K562 (cell line): ENCODE data around the gene GALNT17. TPM values are rescaled to one million over a fixed set of nuclear protein-coding genes. Genes with fewer than 3 reads are reported as not detected.

Experiments used
- ATAC-seq: fragments of 200-7000 bp; cut with Tn5 transposase; 3 replicates; pipeline ENCODE4 v1.9.1; 2020; ENCODE audit warnings: moderate library complexity
- BruUV-seq: library from RNA; stranded (reverse); fragments of 400-500 nt; replicated peaks from 2 replicates; lab custom pipeline; 2021; lab: Mats Ljungman, UMichigan
- CTCF ChIA-PET: fragments of 300-600 bp; formaldehyde crosslinking; extraction: SDS; loops from one replicate; lab custom pipeline; 2021; ENCODE audit warnings: low intra/inter-chr PET ratio; lab: Yijun Ruan, JAX
- POLR2A ChIA-PET: fragments of 300-600, 350-650 bp; sonication (Branson Sonifier 250); formaldehyde crosslinking; extraction: SDS; loops from one replicate; lab custom pipeline; 2021; ENCODE audit warnings: antibody characterized with exemption, inconsistent platforms; lab: Yijun Ruan, JAX
- DNase-seq, 4 experiments: peaks; one replicate each; pipeline versions ENCODE4 v3.0.0 to v3.0.0-alpha.2; 2011 to 2018; ENCODE audit warnings: low spot score in 3 of 4, mixed read lengths in 3 of 4; ENCODE audit errors: extremely low read depth in 1 of 4
- FAIRE-seq: peaks from 2 replicates; lab custom pipeline; 2011; peaks lifted over from hg19 to GRCh38; lab: Jason Lieb, UNC
- H2AFZ ChIP-seq: 2 replicates; pipeline ENCODE4 v1.6.0; 2011; ENCODE audit warnings: low read depth, low read length, control low read depth, inconsistent platforms
- H3K27ac ChIP-seq: fragments of 200-600 bp; 3 replicates; pipeline ENCODE4 v1.8.0; 2011; ENCODE audit warnings: low read depth, mild to moderate bottlenecking, control low read depth, inconsistent platforms, low read length, moderate library complexity, mixed read lengths; ENCODE audit errors: extremely low read depth
- H3K27me3 ChIP-seq, 2 experiments: fragments of 300-600 bp in 1 of 2; 2 replicates in 1 of 2; 3 replicates in 1 of 2; pipeline versions ENCODE4 v1.6.0 to v1.8.0; 2011; ENCODE audit warnings: inconsistent platforms in 2 of 2, low read length in 2 of 2, mild to moderate bottlenecking in 1 of 2, mixed read lengths in 1 of 2, moderate library complexity in 1 of 2; ENCODE audit not compliant: control insufficient read depth in 2 of 2, insufficient read depth in 2 of 2
- H3K36me3 ChIP-seq: fragments of 300-600 bp; 3 replicates; pipeline ENCODE4 v1.8.0; 2011; ENCODE audit warnings: mild to moderate bottlenecking, low read length, inconsistent platforms; ENCODE audit not compliant: control insufficient read depth, insufficient read depth
- H3K4me1 ChIP-seq, 2 experiments: fragments of 200-600 bp in 1 of 2; replicated peaks in 1 of 2; 2 replicates in 1 of 2; 3 replicates in 1 of 2; pipeline versions ENCODE4 v1.5.1 to v1.8.0; 2011; ENCODE audit warnings: inconsistent platforms in 2 of 2, low read length in 2 of 2, mild to moderate bottlenecking in 1 of 2, mixed read lengths in 1 of 2, moderate library complexity in 1 of 2; ENCODE audit not compliant: control insufficient read depth in 2 of 2, insufficient read depth in 2 of 2
- H3K4me2 ChIP-seq: 2 replicates; pipeline ENCODE4 v1.6.1; 2011; ENCODE audit warnings: low read length, control low read depth, inconsistent platforms, mixed read lengths; ENCODE audit not compliant: insufficient read depth
- H3K4me3 ChIP-seq: fragments of 200-600 bp; sonication (generic), shearing (Covaris generic); 2 replicates; pipeline ENCODE4 v1.5.1; 2016; ENCODE audit warnings: control low read depth, inconsistent platforms
- H3K79me2 ChIP-seq: fragments of 200-600 bp; 3 replicates; pipeline ENCODE4 v1.8.0; 2011; ENCODE audit warnings: low read length, inconsistent platforms; ENCODE audit not compliant: control insufficient read depth, insufficient read depth
- H3K9ac ChIP-seq, 2 experiments: 2 replicates each; pipeline versions ENCODE4 v1.6.0 to v1.6.1; 2011; ENCODE audit warnings: low read depth in 2 of 2, low read length in 2 of 2, control low read depth in 1 of 2, inconsistent platforms in 1 of 2, mild to moderate bottlenecking in 1 of 2, mixed read lengths in 1 of 2; ENCODE audit not compliant: insufficient read depth in 1 of 2
- H3K9me1 ChIP-seq: one replicate; pipeline ENCODE4 v1.6.0; 2011; ENCODE audit warnings: inconsistent platforms, mild to moderate bottlenecking, low read length, moderate library complexity; ENCODE audit not compliant: control insufficient read depth, insufficient read depth
- H3K9me3 ChIP-seq: replicated peaks from 2 replicates; pipeline ENCODE4 v1.5.1; 2011; ENCODE audit warnings: low read depth, low read length, inconsistent platforms; ENCODE audit not compliant: control insufficient read depth, insufficient read depth
- H4K20me1 ChIP-seq: replicated peaks from 2 replicates; pipeline ENCODE4 v1.6.1; 2011; ENCODE audit warnings: low read length, inconsistent platforms, mixed read lengths; ENCODE audit not compliant: control insufficient read depth, insufficient read depth
- ATF3 ChIP-seq, 2 experiments: fragments of 450-650 bp in 1 of 2; sonication (generic) in 1 of 2; formaldehyde crosslinking in 1 of 2; IDR thresholded peaks in 1 of 2; conservative IDR thresholded peaks in 1 of 2; 2 replicates each; pipeline versions ENCODE4 v1.6.1 to v1.8.1; 2016 to 2023; ENCODE audit warnings: mild to moderate bottlenecking in 2 of 2, moderate library complexity in 2 of 2, inconsistent platforms in 1 of 2, missing genetic modification reagents in 1 of 2
- E2F8 ChIP-seq: fragments of 450-650 bp; IDR thresholded peaks from 2 replicates; pipeline ENCODE4 v1.7.1; 2018; ENCODE audit warnings: mild to moderate bottlenecking, low read depth; ENCODE audit not compliant: partially characterized antibody
- FOXJ2 ChIP-seq: fragments of 200-800 bp; sonication (Bioruptor generic); IDR thresholded peaks from 2 replicates; pipeline ENCODE4 v1.6.1; 2016; ENCODE audit warnings: missing genetic modification characterization, missing compliant biosample characterization
- OTX1 ChIP-seq: fragments of 450-650 bp; formaldehyde crosslinking; IDR thresholded peaks from 2 replicates; pipeline ENCODE4 v1.4.0; 2022; ENCODE audit warnings: mild to moderate bottlenecking
- POU5F1 ChIP-seq: fragments of 150-350 bp; IDR thresholded peaks from 2 replicates; pipeline ENCODE4 v1.6.1; 2014; ENCODE audit warnings: borderline replicate concordance, low read length, low read depth, mild to moderate bottlenecking; ENCODE audit not compliant: partially characterized antibody
- PYGO2 ChIP-seq: fragments of 450-650 bp; IDR thresholded peaks from 2 replicates; pipeline ENCODE4 v1.6.1; 2016; ENCODE audit warnings: mild to moderate bottlenecking, missing genetic modification characterization, moderate library complexity, missing compliant biosample characterization
- RBBP5 ChIP-seq: fragments of 200-600 bp; sonication (generic); IDR thresholded peaks from 2 replicates; pipeline ENCODE4 v1.6.1; 2012; ENCODE audit warnings: borderline replicate concordance, mild to moderate bottlenecking, low read length, control low read depth, inconsistent platforms; ENCODE audit not compliant: insufficient read depth, poor library complexity, severe bottlenecking
- RBFOX2 ChIP-seq: fragments of 200-400 bp; formaldehyde crosslinking; IDR thresholded peaks from 2 replicates; pipeline ENCODE4 v1.6.1; 2017; ENCODE audit warnings: low read depth, mild to moderate bottlenecking, low read length, moderate library complexity
- SMAD3 ChIP-seq: fragments of 450-650 bp; formaldehyde crosslinking; conservative IDR thresholded peaks from 2 replicates; pipeline ENCODE4 v1.4.0; 2020; ENCODE audit warnings: mild to moderate bottlenecking
- TARDBP ChIP-seq: fragments of 450-650 bp; IDR thresholded peaks from 2 replicates; pipeline ENCODE4 v1.6.1; 2016
- ZBTB8A ChIP-seq: fragments of 450-650 bp; IDR thresholded peaks from 2 replicates; pipeline ENCODE4 v1.6.1; 2018; ENCODE audit warnings: mild to moderate bottlenecking, moderate library complexity; ENCODE audit not compliant: partially characterized antibody
- WGBS: fragments of 100-300 bp; shearing (Covaris generic); methylation state at CpG from one replicate; pipeline ENCODE4 v1.1.6; 2016; ENCODE audit warnings: low coverage, mixed read lengths; ENCODE audit not compliant: insufficient coverage; ENCODE audit errors: missing lambda C conversion rate; 5-methylcytosine and 5-hydroxymethylcytosine counted together
- in situ Hi-C: fragments of 300-500 bp; cut with MboI; formaldehyde crosslinking; loops from 4 replicates; pipeline ENCODE4 v1.15.0; 2018; ENCODE audit warnings: inconsistent platforms, mixed read lengths
- intact Hi-C: fragments of 100-400 bp; cut with micrococcal nuclease; formaldehyde crosslinking; loops from 2 replicates; pipeline ENCODE4 v1.14.2; 2022
- polyA plus RNA-seq, 8 experiments: library from polyadenylated mRNA; depleted of rRNA in 4 of 8; stranded (reverse) in 5 of 8; unstranded in 3 of 8; fragments of >200 nt; fragmentation: Nextera tagmentation in 2 of 8; fragmentation: Illumina TruSeq in 1 of 8; extraction: Ambion mirVana in 2 of 8; extraction: Trizol in 1 of 8; gene quantifications; 2 replicates each; pipeline versions ENCODE4 v1.2.1 to v1.2.3, GENCODE V29; 2011 to 2014; ENCODE audit warnings: inconsistent platforms in 1 of 8, missing spikeins in 1 of 8
- total RNA-seq, 7 experiments: library from RNA; depleted of rRNA in 6 of 7; stranded (reverse); fragments of >200 nt in 6 of 7; fragmentation: Illumina TruSeq in 2 of 7; extraction: Trizol in 2 of 7; gene quantifications; 2 replicates each; pipeline versions ENCODE4 v1.2.1 to v1.2.3, GENCODE V29; 2011 to 2021; ENCODE audit warnings: low replicate concordance in 1 of 7
- TF ChIP-seq, protein P1 (sequence below): fragments of 200-800 bp; sonication (Bioruptor generic); IDR thresholded peaks from 2 replicates; pipeline ENCODE4 v1.6.1; 2017; ENCODE audit warnings: missing genetic modification characterization, missing compliant biosample characterization
- TF ChIP-seq, protein P2 (sequence below): IDR thresholded peaks from 3 replicates; pipeline ENCODE4 v1.6.1; 2011; ENCODE audit warnings: borderline replicate concordance, mild to moderate bottlenecking; ENCODE audit not compliant: insufficient read length, insufficient read depth

Gene GALNT17
- total and polyA plus RNA-seq, 9 of the 15 experiments (the other 6 are each of a cell fraction or from before 2014, with no cell fraction given): not detected

DNA sequence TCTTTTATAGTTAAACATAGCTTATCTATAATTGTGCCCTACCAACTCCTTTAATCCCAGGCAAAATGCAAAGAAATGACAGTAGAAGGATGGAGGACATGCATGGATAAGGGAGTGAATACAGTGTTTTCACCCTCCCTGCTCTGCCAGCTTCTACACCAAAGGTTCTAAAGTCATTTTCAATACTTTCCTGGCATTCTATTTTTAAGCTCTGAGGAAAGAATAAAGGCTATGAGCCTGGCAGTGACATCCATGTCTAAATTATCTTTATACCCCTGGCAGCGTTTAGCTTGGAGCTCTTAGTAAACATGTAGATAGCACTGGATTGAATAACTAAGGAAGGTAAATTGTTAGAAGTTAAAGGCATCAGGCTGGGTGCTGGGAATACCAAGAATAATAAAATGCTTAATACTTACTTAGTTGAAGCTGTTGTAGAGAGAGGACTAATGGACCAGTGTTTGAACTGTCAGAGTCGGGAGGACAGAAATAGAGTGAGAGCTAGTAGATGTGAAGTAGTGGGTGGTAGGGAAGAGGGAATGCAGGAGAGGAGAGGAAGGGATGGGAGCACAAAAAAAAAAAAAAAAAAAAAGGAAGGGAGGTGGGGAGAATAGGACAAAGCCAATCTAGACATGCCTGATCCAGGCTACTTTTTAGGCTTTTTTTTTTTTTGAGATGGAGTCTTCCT lies 518.9 kb downstream of the GALNT17 start (continued):
- TF ChIP-seq, protein P1, sequence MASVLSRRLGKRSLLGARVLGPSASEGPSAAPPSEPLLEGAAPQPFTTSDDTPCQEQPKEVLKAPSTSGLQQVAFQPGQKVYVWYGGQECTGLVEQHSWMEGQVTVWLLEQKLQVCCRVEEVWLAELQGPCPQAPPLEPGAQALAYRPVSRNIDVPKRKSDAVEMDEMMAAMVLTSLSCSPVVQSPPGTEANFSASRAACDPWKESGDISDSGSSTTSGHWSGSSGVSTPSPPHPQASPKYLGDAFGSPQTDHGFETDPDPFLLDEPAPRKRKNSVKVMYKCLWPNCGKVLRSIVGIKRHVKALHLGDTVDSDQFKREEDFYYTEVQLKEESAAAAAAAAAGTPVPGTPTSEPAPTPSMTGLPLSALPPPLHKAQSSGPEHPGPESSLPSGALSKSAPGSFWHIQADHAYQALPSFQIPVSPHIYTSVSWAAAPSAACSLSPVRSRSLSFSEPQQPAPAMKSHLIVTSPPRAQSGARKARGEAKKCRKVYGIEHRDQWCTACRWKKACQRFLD (CRISPR knock-in tag): no peak
- no peak for TF ChIP-seq FOXJ2 (tag)
- TF ChIP-seq OTX1 (CRISPR knock-in tag): no peak

DNA sequence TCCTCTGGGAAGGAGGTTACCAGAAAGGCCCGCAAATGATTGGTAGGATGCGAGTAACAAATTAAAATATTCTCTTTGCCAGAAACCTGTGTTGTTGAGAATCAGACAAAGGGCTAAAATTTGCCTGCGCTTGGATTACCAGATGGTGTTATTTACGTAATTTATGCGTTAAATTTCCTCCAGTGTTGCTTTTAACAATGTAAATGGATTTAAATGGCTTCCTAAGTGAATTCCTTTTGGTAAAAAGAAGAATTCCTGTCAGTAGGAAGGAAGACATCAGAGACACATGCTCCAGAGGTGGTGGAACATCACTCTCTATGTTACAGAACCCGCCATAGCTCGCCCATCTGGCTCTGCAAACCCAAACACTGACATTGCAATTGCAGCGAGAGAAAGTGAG lies 520.6 kb downstream of the GALNT17 start:
- in situ Hi-C loops (no loop called here), intact Hi-C loops (no loop called here)
- peaks cover 2 to 4% of the 10 kb centered on the region in 2 experiments; a peak in 2 of 5 replicates for H3K27me3 ChIP-seq
- no peaks in the 10 kb centered on the region for H3K36me3 ChIP-seq
- ChIA-PET CTCF (no interaction called here), POLR2A (no interaction called here)
- no peak overlapping the region for H3K9ac ChIP-seq
- no peaks in the 10 kb centered on the region for H3K9me1 ChIP-seq
- no peak overlapping the region for H3K27ac ChIP-seq
- 1% methylated on average over 8 of the region's 8 CpGs for WGBS
- FAIRE-seq (no peak), ATAC-seq (no peak), DNase-seq (no peak)
- no peaks in the 10 kb centered on the region for H3K4me1 ChIP-seq
- no TSS peak for BruUV-seq
- no peaks in the 10 kb centered on the region for H3K79me2 ChIP-seq
- H3K4me2 ChIP-seq: no peak overlapping the region
- no peak overlapping the region for H2AFZ ChIP-seq
- H4K20me1 ChIP-seq: no peaks in the 10 kb centered on the region
- no peaks in the 10 kb centered on the region for H3K9me3 ChIP-seq
- no peak overlapping the region for H3K4me3 ChIP-seq
- TF ChIP-seq, protein P2, sequence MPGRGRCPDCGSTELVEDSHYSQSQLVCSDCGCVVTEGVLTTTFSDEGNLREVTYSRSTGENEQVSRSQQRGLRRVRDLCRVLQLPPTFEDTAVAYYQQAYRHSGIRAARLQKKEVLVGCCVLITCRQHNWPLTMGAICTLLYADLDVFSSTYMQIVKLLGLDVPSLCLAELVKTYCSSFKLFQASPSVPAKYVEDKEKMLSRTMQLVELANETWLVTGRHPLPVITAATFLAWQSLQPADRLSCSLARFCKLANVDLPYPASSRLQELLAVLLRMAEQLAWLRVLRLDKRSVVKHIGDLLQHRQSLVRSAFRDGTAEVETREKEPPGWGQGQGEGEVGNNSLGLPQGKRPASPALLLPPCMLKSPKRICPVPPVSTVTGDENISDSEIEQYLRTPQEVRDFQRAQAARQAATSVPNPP: no peak
- TF ChIP-seq TARDBP (no peak), ATF3 (IDR thresholded peaks at IDR 0.05) (no peak), ATF3 (CRISPR knock-in tag; conservative IDR thresholded peaks at IDR 0.05) (no peak), PYGO2 (tag) (no peak), POU5F1 (no peak), SMAD3 (CRISPR knock-in tag) (no peak), ZBTB8A (no peak), E2F8 (no peak), RBBP5 (no peak), RBFOX2 (no peak)
